SK-N-SH treated with all-trans-retinoic acid at 6 μM for 48 hours (cell line): ENCODE measurements around the gene ARHGAP10.

Experiments
- ATAC-seq: fragments of 200-7000 bp; cut with Tn5 transposase; 3 replicates; pipeline ENCODE4 v1.9.1; 2020; ENCODE audit warnings: mild to moderate bottlenecking, moderate library complexity
- ARNTL ChIP-seq: fragments of 450-650 bp; formaldehyde crosslinking; IDR thresholded peaks from 2 replicates; pipeline ENCODE4 v1.5.0; 2020; ENCODE audit warnings: low read depth, mild to moderate bottlenecking, moderate library complexity, borderline replicate concordance
- BACH2 ChIP-seq: fragments of 250-450 bp; sonication (Bioruptor Pico); IDR thresholded peaks from 2 replicates; pipeline ENCODE4 v1.9.0; 2021; ENCODE audit warnings: mild to moderate bottlenecking, borderline replicate concordance
- CREB5 ChIP-seq: fragments of 250-450 bp; sonication (Bioruptor Pico); IDR thresholded peaks from 2 replicates; pipeline ENCODE4 v1.5.1; 2020; ENCODE audit warnings: low read depth, mild to moderate bottlenecking, moderate library complexity
- CSDC2 ChIP-seq: fragments of 250-450 bp; sonication (Bioruptor Pico); IDR thresholded peaks from 2 replicates; pipeline ENCODE4 v1.5.0; 2020; ENCODE audit warnings: mild to moderate bottlenecking, moderate library complexity
- CSRNP3 ChIP-seq: fragments of 250-450 bp; sonication (Bioruptor Pico); IDR thresholded peaks from 2 replicates; pipeline ENCODE4 v1.5.1; 2021; ENCODE audit warnings: mild to moderate bottlenecking, moderate library complexity
- ESRRG ChIP-seq: fragments of 250-450 bp; sonication (Bioruptor Pico); IDR thresholded peaks from 2 replicates; pipeline ENCODE4 v1.6.1; 2021; ENCODE audit warnings: mild to moderate bottlenecking
- GLIS3 ChIP-seq: fragments of 250-450 bp; sonication (Bioruptor Pico); IDR thresholded peaks from 2 replicates; pipeline ENCODE4 v1.5.0; 2020; ENCODE audit warnings: mild to moderate bottlenecking, moderate library complexity
- ISL1 ChIP-seq: fragments of 250-450 bp; sonication (Bioruptor Pico); IDR thresholded peaks from 2 replicates; pipeline ENCODE4 v2.1.2; 2022; ENCODE audit warnings: mild to moderate bottlenecking, moderate library complexity
- POU6F1 ChIP-seq: fragments of 250-450 bp; sonication (Bioruptor Pico); IDR thresholded peaks from 2 replicates; pipeline ENCODE4 v1.8.0; 2021; ENCODE audit warnings: low read depth, mild to moderate bottlenecking, moderate library complexity, borderline replicate concordance
- PPARA ChIP-seq: fragments of 250-450 bp; sonication (Bioruptor Pico); IDR thresholded peaks from 2 replicates; pipeline ENCODE4 v1.5.0; 2020; ENCODE audit warnings: mild to moderate bottlenecking, borderline replicate concordance
- RARB ChIP-seq: fragments of 250-450 bp; sonication (Bioruptor Pico); IDR thresholded peaks from 2 replicates; pipeline ENCODE4 v1.8.0; 2021; ENCODE audit warnings: mild to moderate bottlenecking, moderate library complexity
- SNAI2 ChIP-seq: fragments of 250-450 bp; sonication (Bioruptor Pico); IDR thresholded peaks from 2 replicates; pipeline ENCODE4 v1.5.0; 2020; ENCODE audit warnings: mild to moderate bottlenecking, moderate library complexity
- TCF4 ChIP-seq: fragments of 250-450 bp; sonication (Bioruptor Pico); IDR thresholded peaks from 2 replicates; pipeline ENCODE4 v1.8.0; 2021; ENCODE audit warnings: mild to moderate bottlenecking, moderate library complexity, borderline replicate concordance
- TOX ChIP-seq: fragments of 250-450 bp; sonication (Bioruptor Pico); IDR thresholded peaks from 2 replicates; pipeline ENCODE4 v1.8.0; 2021; ENCODE audit warnings: mild to moderate bottlenecking, moderate library complexity, borderline replicate concordance
- TSHZ2 ChIP-seq: fragments of 250-450 bp; sonication (Bioruptor Pico); IDR thresholded peaks from 2 replicates; pipeline ENCODE4 v1.5.0; 2020; ENCODE audit warnings: mild to moderate bottlenecking, moderate library complexity
- ZC3H10 ChIP-seq: fragments of 250-450 bp; sonication (Bioruptor Pico); IDR thresholded peaks from 2 replicates; pipeline ENCODE4 v1.5.1; 2021; ENCODE audit warnings: mild to moderate bottlenecking, moderate library complexity
- ZFP3 ChIP-seq: fragments of 250-450 bp; sonication (Bioruptor Pico); IDR thresholded peaks from 2 replicates; pipeline ENCODE4 v1.5.0; 2020; ENCODE audit warnings: mild to moderate bottlenecking, moderate library complexity
- ZFP30 ChIP-seq: fragments of 450-650 bp; formaldehyde crosslinking; IDR thresholded peaks from 2 replicates; pipeline ENCODE4 v1.5.0; 2022; ENCODE audit warnings: mild to moderate bottlenecking, moderate library complexity
- ZNF70 ChIP-seq: fragments of 450-650 bp; formaldehyde crosslinking; IDR thresholded peaks from 2 replicates; pipeline ENCODE4 v1.5.0; 2020; ENCODE audit warnings: mild to moderate bottlenecking, moderate library complexity
- ZNF8 ChIP-seq: fragments of 450-650 bp; formaldehyde crosslinking; IDR thresholded peaks from 2 replicates; pipeline ENCODE4 v1.5.0; 2020; ENCODE audit warnings: mild to moderate bottlenecking, moderate library complexity

The ARHGAP10 gene

GRCh38 chr4:147755561-147756295, 23.8 kb downstream of the ARHGAP10 start:
- no peak for ATAC-seq
- TF ChIP-seq ZNF8 = no peak
- TF ChIP-seq ZC3H10 (CRISPR knock-in tag) = no peak
- no peak for TF ChIP-seq BACH2 (CRISPR knock-in tag)
- TF ChIP-seq PPARA (CRISPR knock-in tag) = no peak
- TF ChIP-seq TCF4 (CRISPR knock-in tag) = no peak
- TF ChIP-seq CSRNP3 = no peak
- no peak for TF ChIP-seq ARNTL
- TF ChIP-seq CSDC2 (CRISPR knock-in tag) = no peak
- TF ChIP-seq TSHZ2 (CRISPR knock-in tag) = no peak
- TF ChIP-seq GLIS3 (CRISPR knock-in tag) = no peak
- TF ChIP-seq RARB (CRISPR knock-in tag) = no peak
- TF ChIP-seq ISL1 = no peak

- TF ChIP-seq TOX (no peak), ZNF8 (no peak), ZC3H10 (CRISPR knock-in tag) (no peak), PPARA (CRISPR knock-in tag) (no peak), POU6F1 (no peak)
- no peak for ATAC-seq
Observed at GRCh38 chr4:147756417-147756816, 24.5 kb downstream of the ARHGAP10 start.

GRCh38 chr4:147760176-147760575, 28.3 kb downstream of the ARHGAP10 start:
- ATAC-seq = peak; percentile 18; the same call in 1 of the 3 replicates
- TF ChIP-seq ZC3H10 (CRISPR knock-in tag) (no peak), CSRNP3 (no peak), TCF4 (CRISPR knock-in tag) (no peak), ZNF70 (no peak), CSDC2 (CRISPR knock-in tag) (no peak)

- ATAC-seq = peak; percentile 73
- TF ChIP-seq ESRRG (CRISPR knock-in tag) (no peak), TSHZ2 (CRISPR knock-in tag) (no peak), ZFP30 (CRISPR knock-in tag) (no peak), ARNTL (no peak), SNAI2 (CRISPR knock-in tag) (no peak), TCF4 (CRISPR knock-in tag) (no peak), CREB5 (no peak), CSRNP3 (no peak), CSDC2 (CRISPR knock-in tag) (no peak), ZFP3 (CRISPR knock-in tag) (no peak)
Observed at GRCh38 chr4:147760695-147761094, 28.8 kb downstream of the ARHGAP10 start.
